ENCODE measurements around the gene NFYC. TPM values are rescaled to one million over a fixed set of nuclear protein-coding genes. Genes with fewer than 3 reads are reported as not detected.

Gene NFYC
- total and polyA plus RNA-seq, 4 experiments from 2014 or later = 47.7 to 73.6 (median 68.8) TPM

GRCh38 chr1:40806731-40807695, 115.5 kb downstream of the NFYC start:
- POLR2A ChIA-PET (ENCODE audit: partially characterized antibody) = no interaction called here
- Histone ChIP-seq H3K27ac (ENCODE audit: low read depth, low read length) (no peak overlapping the region), H3K27me3 (ENCODE audit: insufficient read depth, low read length) (no peaks in the 10 kb centered on the region), H3K9me3 (ENCODE audit: control insufficient read depth in 1 of 2, low read length in 2 of 2) (no peaks in the 10 kb centered on the region), H3K4me1 (ENCODE audit: insufficient read depth, low read length) (peaks cover 10% of the 10 kb centered on the region), H3K4me3 (ENCODE audit: low read length in 2 of 2) (no peak overlapping the region), H3K36me3 (ENCODE audit: insufficient read depth, low read length) (no peaks in the 10 kb centered on the region)
- DNase-seq = no peak
- Mint-ChIP-seq H3K4me1 (peaks cover 16 to 33% (median 24%) of the 10 kb centered on the region in 4 donors), H3K9me3 (no peaks in the 10 kb centered on the region), H3K4me3 (no peak overlapping the region), H3K27me3 (no peaks in the 10 kb centered on the region), H3K36me3 (no peaks in the 10 kb centered on the region), H3K27ac (peak overlapping the region in 1 of 7 donors; percentile 69)
- CTCF ChIA-PET (ENCODE audit: partially characterized antibody) = interaction anchor here (0.7 kb wide), 1 partner anchor 136 kb away, joined by 4 read pairs; no protein-coding TSS in a partner anchor
- intact Hi-C loops (cut with micrococcal nuclease) = no loop called here

- ChIA-PET CTCF (ENCODE audit: partially characterized antibody) (no interaction called here), POLR2A (ENCODE audit: partially characterized antibody) (interaction anchor here (0.8 to 1.2 kb wide), 2 partner anchors 9 to 10 kb away, joined by 3 read pairs; no protein-coding TSS in a partner anchor)
- no peaks in the 10 kb centered on the region for H3K27me3 ChIP-seq (ENCODE audit: insufficient read depth, low read length)
- Mint-ChIP-seq H3K9me3 (no peaks in the 10 kb centered on the region), H3K27me3 (no peaks in the 10 kb centered on the region), H3K4me3 (no peak overlapping the region), H3K4me1 (peaks cover 12 to 26% (median 21%) of the 10 kb centered on the region in 4 donors), H3K36me3 (no peaks in the 10 kb centered on the region), H3K27ac (peak overlapping the region in 4 of 7 donors; percentile 46 to 85 (median 56))
- no peaks in the 10 kb centered on the region for H3K36me3 ChIP-seq (ENCODE audit: insufficient read depth, low read length)
- no peak overlapping the region for H3K4me3 ChIP-seq (ENCODE audit: low read length in 2 of 2)
- no peak for DNase-seq
- H3K27ac ChIP-seq (ENCODE audit: low read depth, low read length) = no peak overlapping the region
- peaks cover 9% of the 10 kb centered on the region for H3K4me1 ChIP-seq (ENCODE audit: insufficient read depth, low read length)
- no peaks in the 10 kb centered on the region for H3K9me3 ChIP-seq (ENCODE audit: control insufficient read depth in 1 of 2, low read length in 2 of 2)
- intact Hi-C loops (cut with micrococcal nuclease) = no loop called here
Observed at GRCh38 chr1:40808002-40808401, 116.5 kb downstream of the NFYC start.

GRCh38 chr1:40808444-40808843, 116.9 kb downstream of the NFYC start:
- no peaks in the 10 kb centered on the region for H3K36me3 Mint-ChIP-seq
- intact Hi-C loops (cut with micrococcal nuclease) = no loop called here
- H3K36me3 ChIP-seq (ENCODE audit: insufficient read depth, low read length) = no peaks in the 10 kb centered on the region
- H3K4me1 ChIP-seq (ENCODE audit: insufficient read depth, low read length) = peaks cover 9% of the 10 kb centered on the region
- no peaks in the 10 kb centered on the region for H3K27me3 Mint-ChIP-seq
- no peaks in the 10 kb centered on the region for H3K9me3 ChIP-seq (ENCODE audit: control insufficient read depth in 1 of 2, low read length in 2 of 2)
- no peak overlapping the region for H3K4me3 ChIP-seq (ENCODE audit: low read length in 2 of 2)
- H3K27me3 ChIP-seq (ENCODE audit: insufficient read depth, low read length) = no peaks in the 10 kb centered on the region
- no peak overlapping the region for H3K4me3 Mint-ChIP-seq
- peak overlapping the region in 3 of 7 donors; percentile 1 to 33 (median 20) for H3K27ac Mint-ChIP-seq
- H3K9me3 Mint-ChIP-seq = no peaks in the 10 kb centered on the region
- no peak for DNase-seq
- peaks cover 12 to 25% (median 20%) of the 10 kb centered on the region in 4 donors for H3K4me1 Mint-ChIP-seq
- CTCF ChIA-PET (ENCODE audit: partially characterized antibody) = interaction anchor here (1.5 kb wide), 1 partner anchor 34 kb away, joined by 3 read pairs; no protein-coding TSS in a partner anchor
- POLR2A ChIA-PET (ENCODE audit: partially characterized antibody) = interaction anchor here (0.8 to 1.2 kb wide), 2 partner anchors 9 to 11 kb away, joined by 3 read pairs; no protein-coding TSS in a partner anchor
- H3K27ac ChIP-seq (ENCODE audit: low read depth, low read length) = no peak overlapping the region

- ChIA-PET POLR2A (ENCODE audit: partially characterized antibody) (interaction anchor here (0.8 to 1.5 kb wide), 3 partner anchors 8 to 12 kb away, joined by 3 read pairs; no protein-coding TSS in a partner anchor), CTCF (ENCODE audit: partially characterized antibody) (interaction anchor here (1.5 kb wide), 1 partner anchor 34 kb away, joined by 3 read pairs; no protein-coding TSS in a partner anchor)
- Mint-ChIP-seq H3K9me3 (no peaks in the 10 kb centered on the region), H3K36me3 (no peaks in the 10 kb centered on the region), H3K27me3 (no peaks in the 10 kb centered on the region), H3K4me1 (peaks cover 12 to 25% (median 19%) of the 10 kb centered on the region in 4 donors), H3K27ac (peak overlapping the region in 4 of 7 donors; percentile 1 to 77 (median 26)), H3K4me3 (peak overlapping the region in 1 of 8 donors; percentile 8)
- DNase-seq = no peak
- peaks cover 9% of the 10 kb centered on the region for H3K4me1 ChIP-seq (ENCODE audit: insufficient read depth, low read length)
- H3K27me3 ChIP-seq (ENCODE audit: insufficient read depth, low read length) = no peaks in the 10 kb centered on the region
- no peaks in the 10 kb centered on the region for H3K36me3 ChIP-seq (ENCODE audit: insufficient read depth, low read length)
- intact Hi-C loops (cut with micrococcal nuclease) = no loop called here
- no peak overlapping the region for H3K27ac ChIP-seq (ENCODE audit: low read depth, low read length)
- no peak overlapping the region for H3K4me3 ChIP-seq (ENCODE audit: low read length in 2 of 2)
- H3K9me3 ChIP-seq (ENCODE audit: control insufficient read depth in 1 of 2, low read length in 2 of 2) = no peaks in the 10 kb centered on the region
Observed at GRCh38 chr1:40808909-40809308, 117.4 kb downstream of the NFYC start.

GRCh38 chr1:40810927-40811326, 119.4 kb downstream of the NFYC start:
- no peaks in the 10 kb centered on the region for H3K9me3 ChIP-seq (ENCODE audit: control insufficient read depth in 1 of 2, low read length in 2 of 2)
- H3K4me3 ChIP-seq (ENCODE audit: low read length in 2 of 2) = no peak overlapping the region
- no peak for DNase-seq
- Mint-ChIP-seq H3K36me3 (no peaks in the 10 kb centered on the region), H3K4me3 (no peak overlapping the region), H3K27ac (no peak overlapping the region), H3K9me3 (no peaks in the 10 kb centered on the region), H3K4me1 (peaks cover 12 to 25% (median 19%) of the 10 kb centered on the region in 4 donors), H3K27me3 (no peaks in the 10 kb centered on the region)
- no peaks in the 10 kb centered on the region for H3K36me3 ChIP-seq (ENCODE audit: insufficient read depth, low read length)
- ChIA-PET CTCF (ENCODE audit: partially characterized antibody) (no interaction called here), POLR2A (ENCODE audit: partially characterized antibody) (no interaction called here)
- intact Hi-C loops (cut with micrococcal nuclease) = no loop called here
- no peak overlapping the region for H3K27ac ChIP-seq (ENCODE audit: low read depth, low read length)
- peaks cover 9% of the 10 kb centered on the region for H3K4me1 ChIP-seq (ENCODE audit: insufficient read depth, low read length)
- no peaks in the 10 kb centered on the region for H3K27me3 ChIP-seq (ENCODE audit: insufficient read depth, low read length)

GRCh38 chr1:40815420-40815819, 123.9 kb downstream of the NFYC start:
- peaks cover under 1 to 19% (median 10%) of the 10 kb centered on the region in 4 donors for H3K4me1 Mint-ChIP-seq

GRCh38 chr1:40817791-40818263, 126.3 kb downstream of the NFYC start:
- Histone ChIP-seq H3K4me1 (ENCODE audit: insufficient read depth, low read length) (peaks cover 10% of the 10 kb centered on the region), H3K36me3 (ENCODE audit: insufficient read depth, low read length) (no peaks in the 10 kb centered on the region), H3K4me3 (ENCODE audit: low read length in 2 of 2) (peak overlapping the region; percentile 2 to 62), H3K9me3 (ENCODE audit: control insufficient read depth in 1 of 2, low read length in 2 of 2) (no peaks in the 10 kb centered on the region), H3K27ac (ENCODE audit: low read depth, low read length) (peak overlapping the region; percentile 28), H3K27me3 (ENCODE audit: insufficient read depth, low read length) (no peaks in the 10 kb centered on the region)
- DNase-seq = no peak
- intact Hi-C loops (cut with micrococcal nuclease) = loop anchor here (1.0 kb wide), 2 partner anchors 16 to 44 kb away; partner anchors contain the start of gene CITED4
- ChIA-PET CTCF (ENCODE audit: partially characterized antibody) (interaction anchor here (0.6 to 1.1 kb wide), 3 partner anchors 14 to 136 kb away, joined by 3 read pairs; no protein-coding TSS in a partner anchor), POLR2A (ENCODE audit: partially characterized antibody) (interaction anchor here (1.7 kb wide), 1 partner anchor 44 kb away, joined by 9 read pairs; the partner anchor contains the start of gene CITED4)
- H3K27me3 Mint-ChIP-seq = no peaks in the 10 kb centered on the region
- H3K9me3 Mint-ChIP-seq = no peaks in the 10 kb centered on the region
- peak overlapping the region in 6 of 7 donors; percentile 82 to 90 (median 86) for H3K27ac Mint-ChIP-seq
- H3K36me3 Mint-ChIP-seq = no peaks in the 10 kb centered on the region
- H3K4me3 Mint-ChIP-seq = peak overlapping the region; percentile 81 to 90 (median 83)
- H3K4me1 Mint-ChIP-seq = peaks cover 0 to 15% (median 9%) of the 10 kb centered on the region in 4 donors

More at GRCh38 chr1:40815420-40815819, 123.9 kb downstream of the NFYC start:
- Histone ChIP-seq H3K27me3 (ENCODE audit: insufficient read depth, low read length) (no peaks in the 10 kb centered on the region), H3K36me3 (ENCODE audit: insufficient read depth, low read length) (no peaks in the 10 kb centered on the region), H3K4me1 (ENCODE audit: insufficient read depth, low read length) (peaks cover 10% of the 10 kb centered on the region), H3K4me3 (ENCODE audit: low read length in 2 of 2) (no peak overlapping the region), H3K27ac (ENCODE audit: low read depth, low read length) (no peak overlapping the region), H3K9me3 (ENCODE audit: control insufficient read depth in 1 of 2, low read length in 2 of 2) (no peaks in the 10 kb centered on the region)
- ChIA-PET POLR2A (ENCODE audit: partially characterized antibody) (interaction anchor here (1.2 kb wide), 1 partner anchor 47 kb away, joined by 3 read pairs; the partner anchor contains the start of gene CITED4), CTCF (ENCODE audit: partially characterized antibody) (no interaction called here)
- no peaks in the 10 kb centered on the region for H3K36me3 Mint-ChIP-seq
- peak overlapping the region in 3 of 7 donors; percentile 12 to 39 (median 35) for H3K27ac Mint-ChIP-seq
- DNase-seq = no peak
- H3K9me3 Mint-ChIP-seq = no peaks in the 10 kb centered on the region
- intact Hi-C loops (cut with micrococcal nuclease) = no loop called here
- no peak overlapping the region for H3K4me3 Mint-ChIP-seq
- H3K27me3 Mint-ChIP-seq = no peaks in the 10 kb centered on the region
